ENCODE data around the gene TMPRSS13. TPM values are rescaled to one million over a fixed set of nuclear protein-coding genes. Genes with fewer than 3 reads are reported as not detected.
"Not testable (repeated sequence)": the region's sequence is repeated elsewhere in the genome, so short reads cannot be mapped to it uniquely, and the experiment has no call there.

TMPRSS13 gene
- total and polyA plus RNA-seq, 5 donors from 2014 or later, result 0.57 to 3.4 (median 1.1) TPM

- Mint-ChIP-seq H3K4me1 (peaks cover 0 to 21% (median 19%) of the 10 kb centered on the region in 4 donors), H3K9me3 (peaks cover 0 to 2% (median 0%) of the 10 kb centered on the region in 7 donors), H3K27ac (no peak overlapping the region), H3K4me3 (no peak overlapping the region), H3K27me3 (peaks cover 36% of the 10 kb centered on the region), H3K36me3 (peaks cover 3% of the 10 kb centered on the region)
- no peak overlapping the region for H3K27ac ChIP-seq (ENCODE audit: insufficient read depth, low read length, poor library complexity, severe bottlenecking)
- DNase-seq (no peak), ATAC-seq (ENCODE audit: low read depth in 2 of 2) (no peak)
- H3K36me3 ChIP-seq (ENCODE audit: control insufficient read depth, insufficient read depth, low read length), result no peaks in the 10 kb centered on the region
- peaks cover 20% of the 10 kb centered on the region for H3K4me1 ChIP-seq (ENCODE audit: control insufficient read depth, insufficient read depth, low read length, poor library complexity, severe bottlenecking)
- H3K9me3 ChIP-seq (ENCODE audit: control insufficient read depth in 2 of 2, low read length in 2 of 2), result no peaks in the 10 kb centered on the region
- no peak overlapping the region for H3K4me3 ChIP-seq (ENCODE audit: low read depth, low read length)
- peaks cover 22% of the 10 kb centered on the region for H3K27me3 ChIP-seq (ENCODE audit: control insufficient read depth, insufficient read depth, low read length)
These were observed 58.0 kb downstream of the TMPRSS13 start for GRCh38 chr11:117871160-117871559.

GRCh38 chr11:117870103-117870952, 58.9 kb downstream of the TMPRSS13 start:
- Histone ChIP-seq H3K4me1 (ENCODE audit: control insufficient read depth, insufficient read depth, low read length, poor library complexity, severe bottlenecking) (peaks cover 12% of the 10 kb centered on the region), H3K9me3 (ENCODE audit: control insufficient read depth in 2 of 2, low read length in 2 of 2) (no peaks in the 10 kb centered on the region), H3K4me3 (ENCODE audit: low read depth, low read length) (no peak overlapping the region), H3K36me3 (ENCODE audit: control insufficient read depth, insufficient read depth, low read length) (no peaks in the 10 kb centered on the region), H3K27ac (ENCODE audit: insufficient read depth, low read length, poor library complexity, severe bottlenecking) (no peak overlapping the region), H3K27me3 (ENCODE audit: control insufficient read depth, insufficient read depth, low read length) (peaks cover 21% of the 10 kb centered on the region)
- peaks cover 28% of the 10 kb centered on the region for H3K27me3 Mint-ChIP-seq
- H3K27ac Mint-ChIP-seq, result no peak overlapping the region
- H3K4me1 Mint-ChIP-seq, result peaks cover 0 to 14% (median 13%) of the 10 kb centered on the region in 4 donors
- DNase-seq, result no peak
- ATAC-seq (ENCODE audit: low read depth in 2 of 2), result no peak
- H3K36me3 Mint-ChIP-seq, result peaks cover 3% of the 10 kb centered on the region
- no peak overlapping the region for H3K4me3 Mint-ChIP-seq
- peaks cover 0 to 2% (median 0%) of the 10 kb centered on the region in 7 donors for H3K9me3 Mint-ChIP-seq

GRCh38 chr11:117869604-117870003, 59.6 kb downstream of the TMPRSS13 start:
- Mint-ChIP-seq H3K4me3 (no peak overlapping the region), H3K9me3 (peaks cover 0 to 2% (median 0%) of the 10 kb centered on the region in 7 donors), H3K4me1 (peaks cover 0 to 10% (median 7%) of the 10 kb centered on the region in 4 donors), H3K27ac (no peak overlapping the region), H3K36me3 (no peaks in the 10 kb centered on the region), H3K27me3 (peaks cover 20% of the 10 kb centered on the region)
- no peak overlapping the region for H3K27ac ChIP-seq (ENCODE audit: insufficient read depth, low read length, poor library complexity, severe bottlenecking)
- ATAC-seq (ENCODE audit: low read depth in 2 of 2), result no peak
- H3K27me3 ChIP-seq (ENCODE audit: control insufficient read depth, insufficient read depth, low read length), result peaks cover 15% of the 10 kb centered on the region
- H3K4me1 ChIP-seq (ENCODE audit: control insufficient read depth, insufficient read depth, low read length, poor library complexity, severe bottlenecking), result peaks cover 7% of the 10 kb centered on the region
- no peak overlapping the region for H3K4me3 ChIP-seq (ENCODE audit: low read depth, low read length)
- no peaks in the 10 kb centered on the region for H3K36me3 ChIP-seq (ENCODE audit: control insufficient read depth, insufficient read depth, low read length)
- H3K9me3 ChIP-seq (ENCODE audit: control insufficient read depth in 2 of 2, low read length in 2 of 2), result no peaks in the 10 kb centered on the region
- no peak for DNase-seq

GRCh38 chr11:117868815-117869561, 60.2 kb downstream of the TMPRSS13 start:
- no peaks in the 10 kb centered on the region for H3K9me3 ChIP-seq (ENCODE audit: control insufficient read depth in 2 of 2, low read length in 2 of 2)
- Mint-ChIP-seq H3K27ac (no peak overlapping the region), H3K4me1 (peaks cover 0 to 8% (median 6%) of the 10 kb centered on the region in 4 donors), H3K36me3 (no peaks in the 10 kb centered on the region), H3K27me3 (peaks cover 14% of the 10 kb centered on the region), H3K9me3 (peaks cover 0 to 2% (median 0%) of the 10 kb centered on the region in 7 donors), H3K4me3 (no peak overlapping the region)
- H3K27ac ChIP-seq (ENCODE audit: insufficient read depth, low read length, poor library complexity, severe bottlenecking), result no peak overlapping the region
- H3K36me3 ChIP-seq (ENCODE audit: control insufficient read depth, insufficient read depth, low read length), result no peaks in the 10 kb centered on the region
- H3K4me3 ChIP-seq (ENCODE audit: low read depth, low read length), result no peak overlapping the region
- DNase-seq (no peak), ATAC-seq (ENCODE audit: low read depth in 2 of 2) (no peak)
- peaks cover 12% of the 10 kb centered on the region for H3K27me3 ChIP-seq (ENCODE audit: control insufficient read depth, insufficient read depth, low read length)
- H3K4me1 ChIP-seq (ENCODE audit: control insufficient read depth, insufficient read depth, low read length, poor library complexity, severe bottlenecking), result peaks cover under 1% of the 10 kb centered on the region

- no peak for DNase-seq
- no peak overlapping the region for H3K27ac Mint-ChIP-seq
These were observed 61.1 kb downstream of the TMPRSS13 start for GRCh38 chr11:117868088-117868487.

GRCh38 chr11:117866526-117866925, 62.7 kb downstream of the TMPRSS13 start:
- Mint-ChIP-seq H3K4me1 (peaks cover 0 to 3% (median 0%) of the 10 kb centered on the region in 4 donors), H3K4me3 (no peak overlapping the region), H3K27ac (no peak overlapping the region), H3K36me3 (no peaks in the 10 kb centered on the region), H3K9me3 (no peaks in the 10 kb centered on the region), H3K27me3 (peaks cover 10% of the 10 kb centered on the region)
- no peak for ATAC-seq (ENCODE audit: low read depth in 2 of 2)
- no peaks in the 10 kb centered on the region for H3K9me3 ChIP-seq (ENCODE audit: control insufficient read depth in 2 of 2, low read length in 2 of 2)
- H3K4me3 ChIP-seq (ENCODE audit: low read depth, low read length), result no peak overlapping the region
- no peak for DNase-seq
- H3K27ac ChIP-seq (ENCODE audit: insufficient read depth, low read length, poor library complexity, severe bottlenecking), result no peak overlapping the region
- H3K36me3 ChIP-seq (ENCODE audit: control insufficient read depth, insufficient read depth, low read length), result no peaks in the 10 kb centered on the region
- peaks cover 5% of the 10 kb centered on the region for H3K27me3 ChIP-seq (ENCODE audit: control insufficient read depth, insufficient read depth, low read length)
- no peaks in the 10 kb centered on the region for H3K4me1 ChIP-seq (ENCODE audit: control insufficient read depth, insufficient read depth, low read length, poor library complexity, severe bottlenecking)

More at GRCh38 chr11:117868088-117868487, 61.1 kb downstream of the TMPRSS13 start:
- ATAC-seq (ENCODE audit: low read depth in 2 of 2), result no peak
- Histone ChIP-seq H3K27ac (ENCODE audit: insufficient read depth, low read length, poor library complexity, severe bottlenecking) (no peak overlapping the region), H3K27me3 (ENCODE audit: control insufficient read depth, insufficient read depth, low read length) (peaks cover 5% of the 10 kb centered on the region), H3K4me3 (ENCODE audit: low read depth, low read length) (no peak overlapping the region), H3K9me3 (ENCODE audit: control insufficient read depth in 2 of 2, low read length in 2 of 2) (no peaks in the 10 kb centered on the region), H3K36me3 (ENCODE audit: control insufficient read depth, insufficient read depth, low read length) (no peaks in the 10 kb centered on the region), H3K4me1 (ENCODE audit: control insufficient read depth, insufficient read depth, low read length, poor library complexity, severe bottlenecking) (no peaks in the 10 kb centered on the region)
- peaks cover 0 to 4% (median 3%) of the 10 kb centered on the region in 4 donors for H3K4me1 Mint-ChIP-seq
- H3K9me3 Mint-ChIP-seq, result peaks cover 0 to 2% (median 0%) of the 10 kb centered on the region in 7 donors
- H3K4me3 Mint-ChIP-seq, result no peak overlapping the region
- H3K27me3 Mint-ChIP-seq, result peaks cover 16% of the 10 kb centered on the region
- no peaks in the 10 kb centered on the region for H3K36me3 Mint-ChIP-seq

GRCh38 chr11:117865546-117865945, 63.7 kb downstream of the TMPRSS13 start:
- H3K9me3 Mint-ChIP-seq; H3K4me1 ChIP-seq (ENCODE audit: control insufficient read depth, insufficient read depth, low read length, poor library complexity, severe bottlenecking); H3K27ac ChIP-seq (ENCODE audit: insufficient read depth, low read length, poor library complexity, severe bottlenecking); H3K4me1 Mint-ChIP-seq; H3K4me3 Mint-ChIP-seq; H3K9me3 ChIP-seq (ENCODE audit: control insufficient read depth in 2 of 2, low read length in 2 of 2); H3K27me3 Mint-ChIP-seq; H3K36me3 Mint-ChIP-seq; H3K27ac Mint-ChIP-seq; H3K4me3 ChIP-seq (ENCODE audit: low read depth, low read length); ATAC-seq (ENCODE audit: low read depth in 2 of 2); H3K36me3 ChIP-seq (ENCODE audit: control insufficient read depth, insufficient read depth, low read length); DNase-seq; H3K27me3 ChIP-seq (ENCODE audit: control insufficient read depth, insufficient read depth, low read length): not testable (repeated sequence)

Measured in CD4-positive, CD25-positive, alpha-beta regulatory T cell (primary cell).